KOPT-K1 (cell line): ENCODE measurements around the gene PCNX2.

Experiments
- H3K27ac ChIP-seq: fragments of 200-600 bp; sonication (generic); 2 replicates; pipeline ENCODE4 v1.5.1; 2016; ENCODE audit warnings: antibody characterized with exemption, mild to moderate bottlenecking, low read depth, low read length; ENCODE audit not compliant: poor library complexity, severe bottlenecking
- H3K36me3 ChIP-seq: fragments of 200-600 bp; sonication (generic); 2 replicates; pipeline ENCODE4 v1.5.1; 2017; ENCODE audit warnings: antibody characterized with exemption, mild to moderate bottlenecking, low read length, moderate library complexity; ENCODE audit not compliant: insufficient read depth
- H3K9me3 ChIP-seq: fragments of 200-600 bp; sonication (generic); 2 replicates; pipeline ENCODE4 v1.5.1; 2017; ENCODE audit warnings: antibody characterized with exemption, low read length, mild to moderate bottlenecking; ENCODE audit not compliant: insufficient read depth, poor library complexity, severe bottlenecking

The PCNX2 gene

GRCh38 chr1:233327651-233328141 lies 32.2 kb upstream of the PCNX2 start, which contains the start of gene MAP3K21:
Gene MAP3K21 (plus strand): TSS chr1:233327724. CDS start chr1:233328029, 305 bp downstream.
- no peaks in the 10 kb centered on the region for H3K9me3 ChIP-seq
- H3K36me3 ChIP-seq: no peaks in the 10 kb centered on the region
- peak within 1 kb of the TSS; percentile 20 for H3K27ac ChIP-seq

- no peak overlapping the region for H3K27ac ChIP-seq
- no peaks in the 10 kb centered on the region for H3K36me3 ChIP-seq
- H3K9me3 ChIP-seq: no peaks in the 10 kb centered on the region
These were observed 31.5 kb upstream of the PCNX2 start for GRCh38 chr1:233326811-233327650.

GRCh38 chr1:233326319-233326718 lies 30.8 kb upstream of the PCNX2 start:
- no peaks in the 10 kb centered on the region for H3K9me3 ChIP-seq
- no peak overlapping the region for H3K27ac ChIP-seq
- no peaks in the 10 kb centered on the region for H3K36me3 ChIP-seq

- no peaks in the 10 kb centered on the region for H3K36me3 ChIP-seq
- H3K27ac ChIP-seq: no peak overlapping the region
- no peaks in the 10 kb centered on the region for H3K9me3 ChIP-seq
These were observed 28.2 kb upstream of the PCNX2 start for GRCh38 chr1:233323718-233324117.

- H3K27ac ChIP-seq: no peak overlapping the region
- H3K9me3 ChIP-seq: no peaks in the 10 kb centered on the region
- H3K36me3 ChIP-seq: no peaks in the 10 kb centered on the region
These were observed 24.5 kb upstream of the PCNX2 start for GRCh38 chr1:233320023-233320422.

- Histone ChIP-seq H3K36me3 (no peaks in the 10 kb centered on the region), H3K27ac (no peak overlapping the region), H3K9me3 (no peaks in the 10 kb centered on the region)
These were observed 23.7 kb upstream of the PCNX2 start for GRCh38 chr1:233319272-233319671.

- H3K36me3 ChIP-seq: no peaks in the 10 kb centered on the region
- no peaks in the 10 kb centered on the region for H3K9me3 ChIP-seq
- no peak overlapping the region for H3K27ac ChIP-seq
These were observed 20.9 kb upstream of the PCNX2 start for GRCh38 chr1:233316473-233316872.

- Histone ChIP-seq H3K36me3 (no peaks in the 10 kb centered on the region), H3K9me3 (no peaks in the 10 kb centered on the region), H3K27ac (no peak overlapping the region)
These were observed 20.3 kb upstream of the PCNX2 start for GRCh38 chr1:233315718-233316301.

- no peak overlapping the region for H3K27ac ChIP-seq
- no peaks in the 10 kb centered on the region for H3K9me3 ChIP-seq
- H3K36me3 ChIP-seq: no peaks in the 10 kb centered on the region
These were observed 18.1 kb upstream of the PCNX2 start for GRCh38 chr1:233313434-233314155.

- H3K27ac ChIP-seq: no peak overlapping the region
- no peaks in the 10 kb centered on the region for H3K36me3 ChIP-seq
- peaks cover 6% of the 10 kb centered on the region for H3K9me3 ChIP-seq
These were observed 9.1 kb upstream of the PCNX2 start for GRCh38 chr1:233304489-233305102.

- Histone ChIP-seq H3K27ac (no peak overlapping the region), H3K9me3 (peaks cover 6% of the 10 kb centered on the region)
These were observed 4.8 kb upstream of the PCNX2 start for GRCh38 chr1:233300326-233300725.

GRCh38 chr1:233299450-233299849 lies 3.9 kb upstream of the PCNX2 start:
- peaks cover 6% of the 10 kb centered on the region for H3K9me3 ChIP-seq
- H3K27ac ChIP-seq: no peak overlapping the region
- no peaks in the 10 kb centered on the region for H3K36me3 ChIP-seq

More at GRCh38 chr1:233300326-233300725, 4.8 kb upstream of the PCNX2 start:
- H3K36me3 ChIP-seq: no peaks in the 10 kb centered on the region

- no peaks in the 10 kb centered on the region for H3K36me3 ChIP-seq
- H3K27ac ChIP-seq: peak overlapping the region; percentile 61
- no peaks in the 10 kb centered on the region for H3K9me3 ChIP-seq
These were observed 424 bp upstream of the PCNX2 start for GRCh38 chr1:233295975-233296322.

- no peaks in the 10 kb centered on the region for H3K9me3 ChIP-seq
These were observed 650 bp downstream of the PCNX2 start for GRCh38 chr1:233294913-233295236.

More at GRCh38 chr1:233294913-233295236, 650 bp downstream of the PCNX2 start:
- H3K27ac ChIP-seq: peak overlapping the region; percentile 61
- no peaks in the 10 kb centered on the region for H3K36me3 ChIP-seq
